ENCODE results near the gene RAD18.

Gene RAD18

DNA sequence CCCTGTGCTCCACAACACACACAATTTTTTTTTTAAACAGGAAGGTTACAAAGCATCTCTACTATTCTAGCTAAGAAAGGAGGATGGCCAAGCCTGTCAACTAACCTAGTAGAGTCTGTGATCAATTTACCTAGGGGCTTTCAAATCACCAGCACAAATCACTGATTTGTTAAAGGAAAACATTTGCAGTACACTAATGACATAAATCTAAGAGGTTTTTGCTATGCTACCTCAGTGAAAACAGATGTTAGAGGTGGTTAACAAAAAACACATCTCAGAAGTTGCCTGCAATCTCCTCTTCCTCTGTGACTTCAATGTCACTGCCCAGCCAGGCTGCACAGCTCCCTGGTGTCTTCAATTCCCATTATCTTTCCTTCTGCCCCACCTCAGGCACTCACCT, 72.0 kb downstream of the RAD18 start:
- no peak for DNase-seq

GRCh38 chr3:8888301-8888915, 74.9 kb downstream of the RAD18 start:
- no peak for DNase-seq

DNA sequence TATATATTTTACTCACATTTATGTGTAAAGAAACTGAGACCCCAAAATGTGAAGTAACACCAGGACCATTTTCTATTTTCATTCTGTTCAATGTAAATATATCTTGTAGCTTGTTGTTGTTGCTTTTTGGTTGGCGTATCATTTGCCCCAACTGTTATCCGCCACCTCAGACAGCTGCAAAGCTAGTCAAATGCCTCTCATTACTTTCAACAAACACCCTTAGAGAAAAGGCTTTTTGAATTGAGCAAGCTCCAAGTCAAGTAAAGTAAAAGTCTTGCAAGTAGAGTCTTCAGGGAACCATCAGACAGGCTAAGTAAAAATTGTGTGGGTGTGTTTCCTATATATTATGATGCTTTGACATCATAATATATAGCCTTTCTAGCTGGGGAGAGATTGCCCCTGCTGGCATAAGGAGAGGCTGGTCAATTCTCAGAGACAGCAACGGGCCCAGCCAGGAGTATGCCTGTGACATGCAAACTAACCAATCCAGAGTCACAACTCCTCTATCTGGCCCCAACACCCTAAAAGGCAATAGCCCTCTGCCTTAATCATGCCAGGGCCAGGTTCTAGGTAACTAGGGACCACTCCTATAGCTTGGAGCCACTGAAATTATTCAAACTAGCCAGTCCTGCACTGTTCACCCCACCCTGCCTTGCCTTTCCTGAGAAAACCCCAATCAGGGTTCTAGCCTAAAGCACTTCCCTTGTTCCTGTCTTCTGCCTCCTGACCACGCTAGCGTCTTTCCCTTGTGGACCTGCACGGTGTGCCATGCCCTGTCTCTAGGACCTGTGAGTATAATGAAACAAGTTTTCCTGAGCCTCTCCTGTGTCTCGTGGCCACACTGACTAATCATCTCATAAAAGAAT, 75.6 kb downstream of the RAD18 start:
- DNase-seq = no peak

- no peak for DNase-seq
Measured at GRCh38 chr3:8886546-8886945, 76.7 kb downstream of the RAD18 start.

GRCh38 chr3:8885536-8886316, 77.5 kb downstream of the RAD18 start:
- DNase-seq = no peak

- no peak for DNase-seq
Measured at GRCh38 chr3:8884630-8885290, 78.5 kb downstream of the RAD18 start.

GRCh38 chr3:8882642-8883041, 80.6 kb downstream of the RAD18 start:
- no peak for DNase-seq

DNA sequence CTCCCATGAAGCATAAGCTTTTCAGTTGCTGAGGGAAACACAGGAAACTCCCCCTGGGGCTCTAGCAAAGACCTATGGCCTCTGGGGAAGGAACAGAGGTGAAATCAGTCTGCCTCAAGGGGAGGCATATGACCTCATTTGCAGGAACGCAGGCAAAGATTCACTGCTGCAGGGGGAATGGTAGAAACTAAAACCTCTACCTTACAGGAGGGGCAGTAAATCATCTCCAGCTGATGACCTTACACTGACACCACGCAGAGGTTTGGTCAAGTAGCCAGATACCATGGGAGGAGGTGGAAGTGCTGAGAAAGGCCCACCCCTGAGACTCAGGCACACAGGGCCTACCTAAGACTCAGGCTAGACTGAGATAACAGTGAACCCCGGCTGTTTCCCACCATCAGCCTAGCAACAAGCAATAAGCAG, 81.1 kb downstream of the RAD18 start:
- DNase-seq = no peak

GRCh38 chr3:8879347-8879944, 83.8 kb downstream of the RAD18 start:
- no peak for DNase-seq

GRCh38 chr3:8875836-8876235, 87.4 kb downstream of the RAD18 start:
- DNase-seq = no peak

GRCh38 chr3:8873740-8874139, 89.5 kb downstream of the RAD18 start:
- no peak for DNase-seq

DNA sequence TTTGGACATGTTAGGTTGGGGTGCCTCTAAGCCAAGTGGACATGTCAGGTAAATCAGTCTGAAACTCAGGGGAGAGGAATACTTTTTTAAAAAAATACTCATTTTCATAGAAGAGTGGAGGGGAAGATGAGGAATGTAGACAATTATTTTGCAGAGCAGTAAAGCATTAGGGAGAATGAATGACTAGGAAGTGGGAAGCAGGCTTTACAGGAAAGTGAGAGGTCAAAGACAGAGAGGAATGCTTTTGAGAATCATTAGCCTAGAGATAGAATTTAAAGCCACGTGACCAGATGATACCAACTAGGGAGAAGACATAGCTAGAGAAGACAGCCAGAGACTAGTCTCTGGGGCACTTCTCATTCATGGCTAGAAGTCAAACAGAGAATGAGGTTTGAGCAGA, 91.0 kb downstream of the RAD18 start:
- no peak for DNase-seq

DNA sequence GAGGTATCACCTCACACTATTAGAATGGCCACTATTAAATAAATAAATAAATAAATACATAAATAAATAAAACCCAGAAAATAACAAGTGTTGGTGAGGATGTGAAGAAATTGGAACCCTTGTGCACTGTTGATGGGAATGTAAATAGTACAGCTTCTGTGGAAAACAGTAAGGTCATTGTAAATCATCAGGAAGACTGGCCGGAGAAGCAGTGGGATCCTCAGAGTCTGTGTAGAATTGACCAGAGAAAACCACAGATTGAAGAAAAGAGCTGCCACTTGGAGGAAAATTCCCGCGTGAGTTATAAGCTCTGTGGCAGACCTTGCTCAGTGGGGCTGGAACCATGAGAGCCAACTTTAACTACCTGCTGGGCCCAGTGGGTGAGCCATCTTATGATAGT, 92.0 kb downstream of the RAD18 start:
- DNase-seq = no peak

DNA sequence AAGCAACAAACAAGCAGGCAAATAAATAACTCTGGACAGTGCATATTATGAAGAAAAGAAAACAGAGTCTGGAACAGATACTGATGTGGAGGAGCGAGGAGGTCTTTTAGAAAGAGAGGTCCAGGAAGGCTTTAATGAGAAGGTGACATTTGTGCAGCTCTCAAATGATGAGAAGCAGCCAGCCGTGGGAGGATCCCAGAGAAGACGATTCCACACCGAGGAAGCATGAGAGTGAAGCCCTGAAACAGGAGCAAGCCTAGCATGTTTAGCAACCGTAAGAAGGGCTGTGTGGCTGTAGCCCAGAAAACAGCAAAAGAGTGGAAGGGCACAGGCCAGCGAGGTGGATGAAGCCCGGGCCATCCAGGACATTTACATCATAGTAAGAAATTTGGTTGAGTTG, 93.1 kb downstream of the RAD18 start:
- no peak for DNase-seq

- DNase-seq = no peak
Measured at GRCh38 chr3:8869613-8870012, 93.7 kb downstream of the RAD18 start.

- DNase-seq = no peak
Measured at GRCh38 chr3:8868996-8869395, 94.3 kb downstream of the RAD18 start.

DNA sequence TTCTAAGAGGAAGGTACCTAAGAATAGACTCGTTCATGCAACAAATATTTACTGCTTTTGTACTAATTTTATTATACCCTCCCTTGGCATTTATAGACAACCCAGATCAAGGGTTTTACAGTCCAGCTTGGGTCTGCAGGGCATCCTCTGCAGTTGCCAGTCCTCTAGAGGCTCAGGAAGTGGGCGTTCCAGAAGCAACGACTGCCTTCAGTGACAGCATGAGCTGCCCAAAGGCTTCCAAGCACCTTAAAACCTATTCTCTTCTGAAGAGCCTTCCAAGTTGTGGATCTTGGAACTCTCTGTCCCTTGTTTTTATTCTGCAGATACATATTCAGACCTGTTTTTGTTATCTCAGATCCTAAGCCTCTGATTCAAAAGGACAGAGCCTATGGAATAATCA, 95.6 kb downstream of the RAD18 start:
- no peak for DNase-seq

DNA sequence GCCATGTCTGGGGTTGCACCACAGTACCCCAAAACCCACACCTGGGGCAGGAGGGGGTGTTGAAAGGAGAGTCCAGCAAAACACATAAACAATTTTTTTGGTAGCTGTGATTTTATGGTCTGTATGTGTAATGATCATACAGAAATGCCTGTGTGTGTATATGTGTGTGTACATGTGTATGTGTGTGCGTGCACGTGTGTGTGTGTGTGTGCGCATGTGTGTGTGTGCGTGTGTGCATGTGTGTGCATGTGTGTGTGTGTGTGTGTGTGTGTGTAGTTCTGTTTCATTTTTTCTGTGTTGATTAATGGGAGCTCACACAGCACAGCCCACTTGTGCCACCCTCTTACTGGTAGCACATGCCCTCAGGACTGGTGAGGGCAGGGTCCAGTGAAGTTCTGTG, 97.6 kb downstream of the RAD18 start:
- no peak for DNase-seq

- DNase-seq = peak; percentile 9
Measured at GRCh38 chr3:8864402-8865350, 98.6 kb downstream of the RAD18 start.

DNA sequence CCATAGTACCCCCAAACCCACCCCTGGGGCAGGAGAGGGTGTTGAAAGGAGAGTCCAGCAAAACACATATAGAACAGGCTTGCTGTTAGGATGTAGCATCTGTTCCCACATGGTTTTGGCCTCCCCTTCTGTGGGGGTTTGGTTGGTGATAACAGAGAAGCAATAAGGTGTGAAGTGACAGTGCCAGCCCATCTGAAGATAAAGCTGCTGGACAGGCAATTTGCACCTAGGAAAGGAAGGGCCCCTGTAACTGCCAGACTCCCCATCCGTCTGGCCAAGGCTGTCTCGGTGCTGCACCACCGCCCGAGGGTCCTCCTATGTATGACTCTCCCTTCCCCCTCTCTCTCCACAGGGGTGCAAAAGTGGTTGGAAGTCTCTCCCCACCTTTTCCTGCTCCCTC, 99.4 kb downstream of the RAD18 start:
- no peak for DNase-seq

DNA sequence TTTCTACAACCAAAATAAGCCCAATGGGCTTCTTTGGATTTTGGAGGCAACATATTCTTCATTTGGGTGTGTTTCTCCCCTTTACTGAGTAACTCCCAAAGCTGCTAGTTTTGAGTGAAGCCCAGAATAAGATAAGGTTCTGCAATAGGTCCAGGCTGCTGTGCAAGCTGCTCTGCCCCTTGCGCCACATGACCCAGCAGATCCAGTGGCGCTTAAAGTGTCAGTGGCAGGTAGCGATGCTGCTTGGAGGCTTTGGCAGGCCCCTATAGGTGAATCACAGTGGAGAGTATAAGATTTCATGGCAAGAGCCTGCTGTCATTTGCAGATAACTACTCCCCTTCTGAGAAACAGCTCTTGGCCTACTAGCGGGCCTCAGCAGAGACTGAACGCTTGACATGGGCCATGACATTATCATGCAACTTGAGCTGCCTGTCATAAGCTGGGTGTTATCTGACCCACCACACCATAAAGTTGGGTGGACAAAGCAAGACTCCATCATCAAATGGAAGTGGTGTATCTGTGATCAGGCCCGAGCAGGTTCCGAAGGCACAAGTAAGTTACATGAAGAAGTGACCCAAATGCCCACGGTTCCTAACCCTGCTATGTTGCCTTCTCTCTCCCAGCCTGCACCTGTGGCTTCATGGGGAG, 105.4 kb downstream of the RAD18 start:
- DNase-seq = no peak
